ENCODE data around the gene C4BPB.

The C4BPB gene

DNA sequence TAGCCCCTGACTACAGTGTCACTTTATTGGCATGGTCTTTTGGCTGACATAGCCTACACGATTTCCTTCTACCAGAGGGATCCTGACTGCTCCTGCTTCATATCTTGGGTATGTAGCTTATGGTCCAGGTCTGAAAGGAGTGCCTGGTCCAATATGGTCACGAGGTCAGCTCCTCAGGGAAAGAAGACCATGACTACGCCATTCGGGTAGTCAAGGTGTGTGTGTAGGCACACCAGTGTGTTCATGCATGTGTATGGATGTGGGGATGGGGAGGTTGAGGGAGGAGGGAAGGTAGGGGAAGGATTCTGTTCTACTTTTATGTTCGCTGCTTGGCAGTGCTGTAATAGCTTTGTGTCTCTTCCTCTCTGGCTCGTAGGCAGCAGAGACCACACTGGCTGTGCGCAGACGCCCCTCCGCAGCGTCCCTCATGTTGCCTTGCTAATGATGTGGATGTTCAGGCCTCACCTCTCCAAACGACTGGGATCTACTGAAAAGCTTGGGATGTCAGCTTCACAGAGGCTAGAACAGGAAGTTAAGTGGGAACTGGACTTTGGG is 10.0 kb upstream of the C4BPB start:
- FAIRE-seq (peak; percentile 48), DNase-seq (ENCODE audit: insufficient read length, low spot score) (no peak)
- no peak for TF ChIP-seq TAF1 (IDR thresholded peaks at IDR 0.05; ENCODE audit: low read depth, low read length)
- no peak for TF ChIP-seq SPI1 (IDR thresholded peaks at IDR 0.05; ENCODE audit: low read depth, low read length)
- no peak for TF ChIP-seq POU2F2 (IDR thresholded peaks at IDR 0.05; ENCODE audit: low read depth, low read length)
- TF ChIP-seq POLR2A (IDR thresholded peaks at IDR 0.05; ENCODE audit: low read depth, low read length), result no peak
- no peak for TF ChIP-seq POLR2AphosphoS5 (IDR thresholded peaks at IDR 0.05; ENCODE audit: low read depth, low read length)
- no peak for TF ChIP-seq PAX5 (IDR thresholded peaks at IDR 0.05; ENCODE audit: insufficient read depth, low read length, severe bottlenecking)

DNA sequence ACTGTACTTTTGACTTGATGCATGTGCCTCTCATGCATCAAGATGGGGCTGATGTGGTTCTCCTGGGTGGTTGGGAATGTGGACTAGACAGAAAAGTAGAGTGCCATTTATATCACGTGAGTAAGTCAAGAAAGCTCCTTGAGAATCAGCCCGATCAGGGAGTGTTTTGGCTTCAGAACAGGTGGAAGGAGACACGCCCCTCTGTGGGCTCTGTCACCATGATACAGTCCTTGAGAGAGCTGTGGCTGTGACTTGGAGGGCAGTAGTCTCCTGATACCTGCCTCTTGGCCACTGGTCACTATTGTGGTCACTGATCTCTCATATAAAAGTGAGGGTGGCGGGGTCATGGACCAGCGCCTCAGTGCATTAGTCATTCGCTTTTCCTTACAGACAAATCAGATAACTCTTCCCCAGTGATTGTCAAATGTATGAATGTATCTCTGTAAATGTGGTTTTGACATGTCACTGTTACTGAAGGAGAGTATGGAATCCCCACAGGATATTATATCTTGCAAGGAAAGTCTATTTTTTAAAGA is 8.9 kb upstream of the C4BPB start:
- no peak for DNase-seq (ENCODE audit: insufficient read length, low spot score)

GRCh38 chr1:207081088-207081487 is 7.6 kb upstream of the C4BPB start:
- FAIRE-seq (no peak), DNase-seq (ENCODE audit: insufficient read length, low spot score) (no peak)
- TF ChIP-seq POU2F2 (IDR thresholded peaks at IDR 0.05; ENCODE audit: low read depth, low read length), result no peak
- TF ChIP-seq POLR2AphosphoS5 (IDR thresholded peaks at IDR 0.05; ENCODE audit: low read depth, low read length), result no peak
- TF ChIP-seq TAF1 (IDR thresholded peaks at IDR 0.05; ENCODE audit: low read depth, low read length), result no peak
- no peak for TF ChIP-seq SPI1 (IDR thresholded peaks at IDR 0.05; ENCODE audit: low read depth, low read length)
- TF ChIP-seq POLR2A (IDR thresholded peaks at IDR 0.05; ENCODE audit: low read depth, low read length), result no peak
- TF ChIP-seq PAX5 (IDR thresholded peaks at IDR 0.05; ENCODE audit: insufficient read depth, low read length, severe bottlenecking), result no peak

More for the DNA sequence above, 8.9 kb upstream of the C4BPB start:
- no peak for FAIRE-seq
- no peak for TF ChIP-seq POLR2AphosphoS5 (IDR thresholded peaks at IDR 0.05; ENCODE audit: low read depth, low read length)
- no peak for TF ChIP-seq POU2F2 (IDR thresholded peaks at IDR 0.05; ENCODE audit: low read depth, low read length)
- no peak for TF ChIP-seq SPI1 (IDR thresholded peaks at IDR 0.05; ENCODE audit: low read depth, low read length)

GRCh38 chr1:207081806-207082205 is 6.9 kb upstream of the C4BPB start:
- no peak for FAIRE-seq
- no peak for DNase-seq (ENCODE audit: insufficient read length, low spot score)
- TF ChIP-seq TAF1 (IDR thresholded peaks at IDR 0.05; ENCODE audit: low read depth, low read length) (no peak), POLR2AphosphoS5 (IDR thresholded peaks at IDR 0.05; ENCODE audit: low read depth, low read length) (no peak), POU2F2 (IDR thresholded peaks at IDR 0.05; ENCODE audit: low read depth, low read length) (no peak), PAX5 (IDR thresholded peaks at IDR 0.05; ENCODE audit: insufficient read depth, low read length, severe bottlenecking) (no peak), SPI1 (IDR thresholded peaks at IDR 0.05; ENCODE audit: low read depth, low read length) (no peak), POLR2A (IDR thresholded peaks at IDR 0.05; ENCODE audit: low read depth, low read length) (no peak)

- no peak for DNase-seq (ENCODE audit: insufficient read length, low spot score)
- FAIRE-seq, result no peak
- TF ChIP-seq SPI1 (IDR thresholded peaks at IDR 0.05; ENCODE audit: low read depth, low read length) (no peak), POLR2A (IDR thresholded peaks at IDR 0.05; ENCODE audit: low read depth, low read length) (no peak), PAX5 (IDR thresholded peaks at IDR 0.05; ENCODE audit: insufficient read depth, low read length, severe bottlenecking) (no peak), POU2F2 (IDR thresholded peaks at IDR 0.05; ENCODE audit: low read depth, low read length) (no peak), TAF1 (IDR thresholded peaks at IDR 0.05; ENCODE audit: low read depth, low read length) (no peak), POLR2AphosphoS5 (IDR thresholded peaks at IDR 0.05; ENCODE audit: low read depth, low read length) (no peak)
Observed at GRCh38 chr1:207084232-207084631, 4.4 kb upstream of the C4BPB start.

DNA sequence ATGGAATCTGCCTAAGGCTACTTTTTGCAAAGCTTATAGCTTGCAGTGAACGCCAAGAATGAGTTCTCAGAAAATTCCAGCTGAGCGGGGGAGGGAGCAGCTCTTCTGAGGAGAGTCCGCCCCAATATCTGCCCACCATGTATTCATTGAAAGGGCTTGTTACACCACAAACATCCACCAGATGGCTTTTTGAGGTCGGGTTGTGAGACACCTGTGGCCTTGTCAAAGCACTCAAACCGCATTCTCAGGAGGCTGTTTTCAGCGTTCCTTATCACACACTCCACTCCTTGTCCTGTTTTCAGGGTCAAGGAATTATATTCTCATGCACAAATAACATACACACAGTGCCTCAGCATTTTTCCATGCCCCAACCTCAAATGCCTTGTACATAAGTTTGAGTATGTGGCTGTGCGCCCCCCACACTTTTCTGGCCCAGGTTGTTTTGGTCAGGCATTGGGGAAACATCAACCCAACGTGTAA is 3.9 kb upstream of the C4BPB start:
- no peak for TF ChIP-seq PAX5 (IDR thresholded peaks at IDR 0.05; ENCODE audit: insufficient read depth, low read length, severe bottlenecking)
- TF ChIP-seq POLR2AphosphoS5 (IDR thresholded peaks at IDR 0.05; ENCODE audit: low read depth, low read length), result no peak
- no peak for TF ChIP-seq SPI1 (IDR thresholded peaks at IDR 0.05; ENCODE audit: low read depth, low read length)
- TF ChIP-seq POLR2A (IDR thresholded peaks at IDR 0.05; ENCODE audit: low read depth, low read length), result no peak
- no peak for TF ChIP-seq POU2F2 (IDR thresholded peaks at IDR 0.05; ENCODE audit: low read depth, low read length)
- no peak for TF ChIP-seq TAF1 (IDR thresholded peaks at IDR 0.05; ENCODE audit: low read depth, low read length)
- DNase-seq (ENCODE audit: insufficient read length, low spot score), result peak; percentile 22
- peak; percentile 90 for FAIRE-seq

DNA sequence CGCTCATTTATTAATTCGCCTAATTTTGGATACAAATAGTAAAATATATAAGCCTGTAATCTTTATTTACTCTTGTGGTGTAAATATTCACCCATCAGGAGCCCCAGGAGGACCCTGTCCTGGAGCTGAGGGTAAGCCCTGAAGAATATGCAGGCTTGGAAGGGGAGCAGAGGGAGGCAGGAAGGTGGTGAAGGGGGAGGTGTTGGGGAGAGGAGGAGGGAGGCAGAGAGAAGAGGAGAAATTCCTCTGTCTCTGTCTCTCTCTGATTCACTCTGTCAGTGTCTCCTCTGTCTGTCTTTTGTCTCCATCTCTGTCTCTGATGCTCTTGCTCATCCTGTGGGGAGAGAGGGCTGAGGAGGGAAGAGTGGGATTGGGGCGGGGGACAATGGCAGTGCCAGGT is 2.8 kb upstream of the C4BPB start:
- FAIRE-seq (no peak), DNase-seq (ENCODE audit: insufficient read length, low spot score) (no peak)
- TF ChIP-seq PAX5 (IDR thresholded peaks at IDR 0.05; ENCODE audit: insufficient read depth, low read length, severe bottlenecking), result no peak
- no peak for TF ChIP-seq POLR2AphosphoS5 (IDR thresholded peaks at IDR 0.05; ENCODE audit: low read depth, low read length)
- no peak for TF ChIP-seq POU2F2 (IDR thresholded peaks at IDR 0.05; ENCODE audit: low read depth, low read length)
- TF ChIP-seq POLR2A (IDR thresholded peaks at IDR 0.05; ENCODE audit: low read depth, low read length), result no peak
- no peak for TF ChIP-seq TAF1 (IDR thresholded peaks at IDR 0.05; ENCODE audit: low read depth, low read length)
- no peak for TF ChIP-seq SPI1 (IDR thresholded peaks at IDR 0.05; ENCODE audit: low read depth, low read length)

DNA sequence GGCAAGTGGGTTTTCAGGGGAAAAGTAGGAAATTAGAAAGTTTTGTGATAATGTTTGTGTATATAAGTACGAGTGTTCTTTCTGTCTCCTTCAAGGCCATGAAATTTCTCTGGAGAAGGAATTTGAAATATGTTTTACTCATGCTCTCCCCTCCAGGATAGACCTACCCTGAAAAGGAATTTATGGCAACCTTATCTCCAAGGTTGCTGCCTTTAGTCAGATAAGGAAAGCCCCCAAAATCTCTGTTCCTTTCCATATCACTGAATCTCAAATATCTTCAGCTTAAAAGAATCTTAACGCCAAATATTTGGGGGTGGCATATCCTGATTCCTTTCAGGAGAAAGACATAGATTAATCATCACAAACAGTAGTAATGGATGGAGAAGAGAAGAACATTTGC is 499 bp upstream of the C4BPB start:
- no peak for TF ChIP-seq POU2F2 (IDR thresholded peaks at IDR 0.05; ENCODE audit: low read depth, low read length)
- no peak for TF ChIP-seq SPI1 (IDR thresholded peaks at IDR 0.05; ENCODE audit: low read depth, low read length)
- no peak for TF ChIP-seq PAX5 (IDR thresholded peaks at IDR 0.05; ENCODE audit: insufficient read depth, low read length, severe bottlenecking)
- no peak for TF ChIP-seq POLR2AphosphoS5 (IDR thresholded peaks at IDR 0.05; ENCODE audit: low read depth, low read length)
- no peak for TF ChIP-seq POLR2A (IDR thresholded peaks at IDR 0.05; ENCODE audit: low read depth, low read length)
- no peak for TF ChIP-seq TAF1 (IDR thresholded peaks at IDR 0.05; ENCODE audit: low read depth, low read length)

DNA sequence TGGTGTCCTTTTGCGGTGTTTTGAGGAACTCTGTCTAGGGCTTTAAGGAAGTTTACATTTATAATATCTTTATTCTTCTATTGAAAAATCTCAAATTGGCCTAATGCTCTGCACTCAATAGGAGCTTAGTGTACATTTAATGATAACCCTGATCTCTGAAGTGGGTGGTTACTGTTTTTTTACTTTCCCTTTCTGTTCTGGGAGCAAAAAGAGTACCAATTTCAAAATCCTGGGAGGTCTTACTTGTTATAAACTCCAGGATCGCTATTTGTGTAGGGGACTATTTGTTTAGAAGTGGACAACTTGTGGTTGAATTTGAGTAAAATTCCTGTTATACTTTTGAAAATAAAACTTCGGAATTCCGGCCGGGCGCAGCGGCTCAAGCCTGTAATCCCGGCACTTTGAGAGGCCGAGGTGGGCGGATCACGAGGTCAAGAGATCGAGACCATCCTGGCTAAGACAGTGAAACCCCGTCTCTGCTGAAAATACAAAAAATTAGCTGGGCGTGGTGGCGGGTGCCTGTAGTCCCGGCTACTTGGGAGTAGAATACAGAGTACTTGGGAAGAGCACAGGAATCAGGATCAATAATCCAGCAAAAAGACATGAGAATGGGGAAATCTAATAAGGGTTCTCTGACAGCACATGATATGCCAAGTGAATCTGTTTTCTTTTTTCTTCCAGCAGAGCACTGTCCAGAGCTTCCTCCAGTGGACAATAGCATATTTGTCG is 1.1 kb downstream of the C4BPB start:
- FAIRE-seq, result no peak
- no peak for DNase-seq (ENCODE audit: insufficient read length, low spot score)
- TF ChIP-seq POU2F2 (IDR thresholded peaks at IDR 0.05; ENCODE audit: low read depth, low read length) (no peak), POLR2AphosphoS5 (IDR thresholded peaks at IDR 0.05; ENCODE audit: low read depth, low read length) (no peak), TAF1 (IDR thresholded peaks at IDR 0.05; ENCODE audit: low read depth, low read length) (no peak), PAX5 (IDR thresholded peaks at IDR 0.05; ENCODE audit: insufficient read depth, low read length, severe bottlenecking) (no peak), SPI1 (IDR thresholded peaks at IDR 0.05; ENCODE audit: low read depth, low read length) (no peak), POLR2A (IDR thresholded peaks at IDR 0.05; ENCODE audit: low read depth, low read length) (no peak)

More for the DNA sequence above, 499 bp upstream of the C4BPB start:
- no peak for DNase-seq (ENCODE audit: insufficient read length, low spot score)
- no peak for FAIRE-seq

All from GM12891 (cell line).